SK-N-MC (cell line): Measurements from ENCODE around the gene ASTE1.

Experiments
- EZH2 ChIP-seq: fragments of 200-600 bp; sonication (generic); IDR thresholded peaks from one replicate; pipeline ENCODE4 v1.6.1; 2017; ENCODE audit warnings: antibody characterized with exemption
- POLR2AphosphoS5 ChIP-seq: IDR thresholded peaks from 2 replicates; pipeline ENCODE4 v1.6.1; 2012; ENCODE audit warnings: mild to moderate bottlenecking, low read depth, low read length, borderline replicate concordance

- TF ChIP-seq EZH2 = no peak
- TF ChIP-seq POLR2AphosphoS5 = no peak
Observed at GRCh38 chr3:131072845-131073244, 46.2 kb upstream of the ASTE1 start.
